ENCODE measurements around the gene ADARB2.

DNA sequence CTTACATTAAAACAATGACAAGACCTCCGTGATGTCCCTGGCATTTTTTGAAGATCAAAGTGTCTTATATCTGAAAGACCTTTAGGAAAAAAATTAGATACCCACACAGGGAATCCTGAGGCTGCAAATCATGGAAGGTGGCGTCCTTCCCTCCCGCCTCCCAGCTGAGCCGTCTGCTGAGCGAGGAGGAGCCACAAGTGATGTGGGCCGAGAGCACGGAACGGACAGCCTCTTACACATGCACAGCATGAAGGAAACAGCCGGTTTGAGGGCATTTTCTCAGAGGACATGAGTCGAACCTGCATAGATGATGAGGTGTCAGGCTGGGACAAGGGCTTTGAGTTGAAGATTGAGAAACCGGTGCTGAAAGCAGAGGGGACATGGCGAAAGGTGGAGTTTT, 163.3 kb downstream of the ADARB2 start:
- TF ChIP-seq, protein P1, sequence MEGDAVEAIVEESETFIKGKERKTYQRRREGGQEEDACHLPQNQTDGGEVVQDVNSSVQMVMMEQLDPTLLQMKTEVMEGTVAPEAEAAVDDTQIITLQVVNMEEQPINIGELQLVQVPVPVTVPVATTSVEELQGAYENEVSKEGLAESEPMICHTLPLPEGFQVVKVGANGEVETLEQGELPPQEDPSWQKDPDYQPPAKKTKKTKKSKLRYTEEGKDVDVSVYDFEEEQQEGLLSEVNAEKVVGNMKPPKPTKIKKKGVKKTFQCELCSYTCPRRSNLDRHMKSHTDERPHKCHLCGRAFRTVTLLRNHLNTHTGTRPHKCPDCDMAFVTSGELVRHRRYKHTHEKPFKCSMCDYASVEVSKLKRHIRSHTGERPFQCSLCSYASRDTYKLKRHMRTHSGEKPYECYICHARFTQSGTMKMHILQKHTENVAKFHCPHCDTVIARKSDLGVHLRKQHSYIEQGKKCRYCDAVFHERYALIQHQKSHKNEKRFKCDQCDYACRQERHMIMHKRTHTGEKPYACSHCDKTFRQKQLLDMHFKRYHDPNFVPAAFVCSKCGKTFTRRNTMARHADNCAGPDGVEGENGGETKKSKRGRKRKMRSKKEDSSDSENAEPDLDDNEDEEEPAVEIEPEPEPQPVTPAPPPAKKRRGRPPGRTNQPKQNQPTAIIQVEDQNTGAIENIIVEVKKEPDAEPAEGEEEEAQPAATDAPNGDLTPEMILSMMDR (IDR thresholded peaks at IDR 0.05) = no peak
- no peak for TF ChIP-seq POLR2AphosphoS5 (IDR thresholded peaks at IDR 0.05)
- no peak for TF ChIP-seq POLR2A (IDR thresholded peaks at IDR 0.05; ENCODE audit: low read depth)

Data from esophagus muscularis mucosa (tissue), 3 donors.